Measurements from ENCODE around the gene AP2B1. TPM values are rescaled to one million over a fixed set of nuclear protein-coding genes. Genes with fewer than 3 reads are reported as not detected.

Gene AP2B1
- total and polyA plus RNA-seq, 9 of the 15 experiments (the other 6 are each of a cell fraction or from before 2014, with no cell fraction given), result 60.1 to 287 (median 105) TPM

GRCh38 chr17:35587074-35587961 is at the start of gene AP2B1 (continued):
- TF ChIP-seq RBM14 (IDR thresholded peaks at IDR 0.05; ENCODE audit: borderline replicate concordance, insufficient read depth, low read depth, low read length) (no peak), SRSF9 (IDR thresholded peaks at IDR 0.05; ENCODE audit: borderline replicate concordance, low read depth, low read length) (no peak), ZNF584 (CRISPR knock-in tag; IDR thresholded peaks at IDR 0.05; ENCODE audit: low read depth) (peak; percentile 56; the same call in 1 of the 2 replicates), SNIP1 (IDR thresholded peaks at IDR 0.05; ENCODE audit: low read depth) (no peak), NONO (IDR thresholded peaks at IDR 0.05; ENCODE audit: low read depth in 2 of 2, low read length in 1 of 2) (no peak; a peak in 1 of 4 replicates), ZNF551 (CRISPR knock-in tag; IDR thresholded peaks at IDR 0.05) (no peak), HOXB6 (CRISPR knock-in tag; IDR thresholded peaks at IDR 0.05; ENCODE audit: borderline replicate concordance) (no peak), POLR2H (tag; IDR thresholded peaks at IDR 0.05; ENCODE audit: low read depth) (peak; percentile 93), U2AF1 (optimal IDR thresholded peaks at IDR 0.05; ENCODE audit: low read depth, low read length) (no peak), GTF3C2 (IDR thresholded peaks at IDR 0.05; ENCODE audit: borderline replicate concordance, extremely low read depth, insufficient read length) (no peak), THRAP3 (IDR thresholded peaks at IDR 0.05; ENCODE audit: borderline replicate concordance) (no peak), TCF7L2 (IDR thresholded peaks at IDR 0.05; ENCODE audit: low read depth, low read length) (no peak), RBM39 (optimal IDR thresholded peaks at IDR 0.05; ENCODE audit: low read depth, low read length) (no peak), CBX1 (IDR thresholded peaks at IDR 0.05; ENCODE audit: low read depth) (no peak), RBFOX2 (IDR thresholded peaks at IDR 0.05; ENCODE audit: low read depth, low read length) (peak; percentile 93), BRF1 (IDR thresholded peaks at IDR 0.05; ENCODE audit: borderline replicate concordance, extremely low read depth, insufficient read length) (no peak)
- TF ChIP-seq, protein P1, sequence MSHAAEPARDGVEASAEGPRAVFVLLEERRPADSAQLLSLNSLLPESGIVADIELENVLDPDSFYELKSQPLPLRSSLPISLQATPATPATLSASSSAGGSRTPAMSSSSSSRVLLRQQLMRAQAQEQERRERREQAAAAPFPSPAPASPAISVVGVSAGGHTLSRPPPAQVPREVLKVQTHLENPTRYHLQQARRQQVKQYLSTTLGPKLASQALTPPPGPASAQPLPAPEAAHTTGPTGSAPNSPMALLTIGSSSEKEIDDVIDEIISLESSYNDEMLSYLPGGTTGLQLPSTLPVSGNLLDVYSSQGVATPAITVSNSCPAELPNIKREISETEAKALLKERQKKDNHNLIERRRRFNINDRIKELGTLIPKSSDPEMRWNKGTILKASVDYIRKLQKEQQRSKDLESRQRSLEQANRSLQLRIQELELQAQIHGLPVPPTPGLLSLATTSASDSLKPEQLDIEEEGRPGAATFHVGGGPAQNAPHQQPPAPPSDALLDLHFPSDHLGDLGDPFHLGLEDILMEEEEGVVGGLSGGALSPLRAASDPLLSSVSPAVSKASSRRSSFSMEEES (CRISPR knock-in tag; IDR thresholded peaks at IDR 0.05), result no peak
- TF ChIP-seq, protein P2, sequence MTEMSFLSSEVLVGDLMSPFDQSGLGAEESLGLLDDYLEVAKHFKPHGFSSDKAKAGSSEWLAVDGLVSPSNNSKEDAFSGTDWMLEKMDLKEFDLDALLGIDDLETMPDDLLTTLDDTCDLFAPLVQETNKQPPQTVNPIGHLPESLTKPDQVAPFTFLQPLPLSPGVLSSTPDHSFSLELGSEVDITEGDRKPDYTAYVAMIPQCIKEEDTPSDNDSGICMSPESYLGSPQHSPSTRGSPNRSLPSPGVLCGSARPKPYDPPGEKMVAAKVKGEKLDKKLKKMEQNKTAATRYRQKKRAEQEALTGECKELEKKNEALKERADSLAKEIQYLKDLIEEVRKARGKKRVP (CRISPR knock-in tag; IDR thresholded peaks at IDR 0.05), result peak; percentile 84

All from K562 (cell line).